Mesenchymal stem cell (in vitro differentiated cells and primary cell): Measurements from ENCODE around the gene TMEM168.

ENCODE experiments used
- DNase-seq: peaks from one replicate; pipeline ENCODE4 v3.0.0-alpha.2; 2013
- H2AFZ ChIP-seq: one replicate; pipeline ENCODE4 v1.6.1; 2013; ENCODE audit warnings: low read depth, mild to moderate bottlenecking, control low read depth, inconsistent platforms, low read length, moderate library complexity
- H2AK5ac ChIP-seq: 2 replicates; pipeline ENCODE4 v1.6.1; 2013; ENCODE audit warnings: low read length, moderate library complexity, mild to moderate bottlenecking, inconsistent platforms; ENCODE audit not compliant: severe bottlenecking
- H2BK120ac ChIP-seq: one replicate; pipeline ENCODE4 v1.6.1; 2013; ENCODE audit warnings: low read depth, mild to moderate bottlenecking, inconsistent platforms, low read length, moderate library complexity
- H2BK12ac ChIP-seq, 2 experiments: one replicate each; pipeline ENCODE4 v1.6.1; 2013; ENCODE audit warnings: inconsistent platforms in 2 of 2, low read length in 2 of 2, mild to moderate bottlenecking in 2 of 2, moderate library complexity in 2 of 2, control low read depth in 1 of 2
- H2BK15ac ChIP-seq: one replicate; pipeline ENCODE4 v1.6.1; 2013; ENCODE audit warnings: mild to moderate bottlenecking, low read depth, inconsistent platforms; ENCODE audit not compliant: poor library complexity, severe bottlenecking
- H2BK5ac ChIP-seq: 2 replicates; pipeline ENCODE4 v1.6.1; 2013; ENCODE audit warnings: low read depth, mild to moderate bottlenecking, low read length, control low read depth, inconsistent platforms; ENCODE audit not compliant: poor library complexity, severe bottlenecking
- H3K14ac ChIP-seq, 2 experiments: one replicate each; pipeline ENCODE4 v1.6.1; 2013; ENCODE audit warnings: inconsistent platforms in 2 of 2, low read length in 2 of 2, control low read depth in 1 of 2, mild to moderate bottlenecking in 1 of 2, moderate library complexity in 1 of 2
- H3K18ac ChIP-seq, 2 experiments: one replicate each; pipeline ENCODE4 v1.6.1; 2013; ENCODE audit warnings: inconsistent platforms in 2 of 2, low read length in 2 of 2, control low read depth in 1 of 2, low read depth in 1 of 2, mild to moderate bottlenecking in 1 of 2
- H3K23ac ChIP-seq, 2 experiments: one replicate each; pipeline ENCODE4 v1.6.1; 2013; ENCODE audit warnings: inconsistent platforms in 2 of 2, low read length in 2 of 2, mild to moderate bottlenecking in 2 of 2, moderate library complexity in 2 of 2, control low read depth in 1 of 2
- H3K27ac ChIP-seq: 2 replicates; pipeline ENCODE4 v1.5.1; 2013; ENCODE audit warnings: mild to moderate bottlenecking, moderate library complexity, low read length, control low read depth, inconsistent platforms; ENCODE audit not compliant: poor library complexity, severe bottlenecking
- H3K27me3 ChIP-seq, 2 experiments: 2 replicates each; pipeline versions ENCODE4 v1.6.1 to v1.7.0; 2013; ENCODE audit warnings: low read length in 2 of 2, mild to moderate bottlenecking in 2 of 2, moderate library complexity in 2 of 2, control low read depth in 1 of 2, inconsistent platforms in 1 of 2; ENCODE audit not compliant: control insufficient read depth in 1 of 2, insufficient read depth in 1 of 2
- H3K36me3 ChIP-seq, 2 experiments: 2 replicates each; pipeline versions ENCODE4 v1.6.1 to v1.7.0; 2013; ENCODE audit warnings: low read length in 2 of 2, control low read depth in 1 of 2, inconsistent platforms in 1 of 2, low read depth in 1 of 2, mild to moderate bottlenecking in 1 of 2; ENCODE audit not compliant: insufficient read depth in 2 of 2, control insufficient read depth in 1 of 2
- H3K4ac ChIP-seq, 2 experiments: one replicate each; pipeline ENCODE4 v1.6.1; 2013; ENCODE audit warnings: inconsistent platforms in 2 of 2, low read length in 2 of 2, mild to moderate bottlenecking in 2 of 2, moderate library complexity in 2 of 2, control low read depth in 1 of 2, low read depth in 1 of 2
- H3K4me1 ChIP-seq: 2 replicates; pipeline ENCODE4 v1.6.1; 2013; ENCODE audit warnings: low read depth, low read length, control low read depth; ENCODE audit not compliant: control insufficient read depth, insufficient read depth
- H3K4me2 ChIP-seq: 2 replicates; pipeline ENCODE4 v1.6.1; 2013; ENCODE audit warnings: low read length, mild to moderate bottlenecking, inconsistent platforms; ENCODE audit not compliant: poor library complexity, severe bottlenecking
- H3K4me3 ChIP-seq, 2 experiments: 2 replicates each; pipeline versions ENCODE4 v1.5.1 to v1.7.0; 2013; ENCODE audit warnings: low read length in 2 of 2, mild to moderate bottlenecking in 2 of 2, control low read depth in 1 of 2, low read depth in 1 of 2; ENCODE audit not compliant: insufficient read depth in 1 of 2
- H3K79me1 ChIP-seq: replicated peaks from 2 replicates; pipeline ENCODE4 v1.6.1; 2013; ENCODE audit warnings: mild to moderate bottlenecking, control low read depth, low read length, inconsistent platforms; ENCODE audit not compliant: poor library complexity, severe bottlenecking
- H3K9ac ChIP-seq: 2 replicates; pipeline ENCODE4 v1.7.0; 2013; ENCODE audit warnings: mild to moderate bottlenecking, low read length, moderate library complexity
- H3K9me3 ChIP-seq: 2 replicates; pipeline ENCODE4 v1.7.0; 2013; ENCODE audit warnings: mild to moderate bottlenecking, low read length; ENCODE audit not compliant: control insufficient read depth
- H4K8ac ChIP-seq: one replicate; pipeline ENCODE4 v1.6.1; 2013; ENCODE audit warnings: inconsistent platforms, mild to moderate bottlenecking, low read length, moderate library complexity
- H4K91ac ChIP-seq: one replicate; pipeline ENCODE4 v1.6.1; 2013; ENCODE audit warnings: mild to moderate bottlenecking, low read length, inconsistent platforms
- WGBS: methylation state at CpG from one replicate; pipeline ENCODE4 v1.1.7; 2013; ENCODE audit warnings: mixed read lengths; 5-methylcytosine and 5-hydroxymethylcytosine counted together

Gene TMEM168

DNA sequence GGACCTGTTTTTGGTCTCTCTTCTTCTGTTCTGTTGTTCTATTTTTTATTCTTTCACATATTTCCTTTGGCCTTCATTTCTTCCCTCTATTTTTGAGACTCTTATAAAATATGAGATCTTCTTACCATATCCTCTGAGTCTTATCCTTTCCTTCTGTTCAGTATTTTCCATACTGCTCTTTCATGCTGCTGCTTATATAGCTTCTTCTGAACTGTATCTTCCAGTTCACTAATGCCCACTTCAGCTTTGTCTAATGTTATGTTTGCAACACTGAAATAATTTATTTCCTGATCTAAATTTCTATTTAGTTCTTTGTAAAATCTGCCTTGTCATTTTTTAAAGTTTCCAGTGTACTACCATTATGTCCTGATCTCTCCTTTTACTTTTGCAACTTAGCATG is 12.8 kb downstream of the TMEM168 start:
- Histone ChIP-seq H3K4me1 (no peaks in the 10 kb centered on the region), H3K79me1 (peaks cover 6% of the 10 kb centered on the region), H3K14ac (no peak overlapping the region), H3K27me3 (no peaks in the 10 kb centered on the region), H2AFZ (no peak overlapping the region), H3K4me2 (no peak overlapping the region), H3K27ac (no peak overlapping the region), H2BK12ac (no peak overlapping the region), H3K9me3 (no peaks in the 10 kb centered on the region), H4K91ac (no peak overlapping the region), H2BK120ac (no peak overlapping the region), H3K4me3 (no peak overlapping the region), H2AK5ac (no peak overlapping the region), H4K8ac (no peak overlapping the region), H3K18ac (no peak overlapping the region), H3K9ac (no peak overlapping the region), H3K36me3 (peaks cover 3 to 10% of the 10 kb centered on the region in 2 experiments), H3K4ac (no peak overlapping the region), H3K23ac (no peak overlapping the region), H2BK5ac (no peak overlapping the region), H2BK15ac (no peak overlapping the region)
- no peak for DNase-seq

GRCh38 chr7:112771166-112771565 is 19.0 kb downstream of the TMEM168 start:
- H2BK12ac ChIP-seq, result no peak overlapping the region
- H3K79me1 ChIP-seq, result no peaks in the 10 kb centered on the region
- H2BK120ac ChIP-seq, result no peak overlapping the region
- H2AFZ ChIP-seq, result no peak overlapping the region
- H3K36me3 ChIP-seq, result peaks cover 0 to 15% of the 10 kb centered on the region in 2 experiments
- H3K9ac ChIP-seq, result no peak overlapping the region
- no peaks in the 10 kb centered on the region for H3K27me3 ChIP-seq
- no peak for DNase-seq
- no peaks in the 10 kb centered on the region for H3K4me1 ChIP-seq
- H3K23ac ChIP-seq, result no peak overlapping the region
- H4K91ac ChIP-seq, result no peak overlapping the region
- no peak overlapping the region for H3K18ac ChIP-seq
- no peak overlapping the region for H3K4me2 ChIP-seq
- H3K27ac ChIP-seq, result no peak overlapping the region
- H3K4ac ChIP-seq, result no peak overlapping the region
- no peaks in the 10 kb centered on the region for H3K9me3 ChIP-seq
- WGBS, result no CpG with 5 or more reads among the region's 1 CpG
- no peak overlapping the region for H4K8ac ChIP-seq
- no peak overlapping the region for H2AK5ac ChIP-seq
- no peak overlapping the region for H2BK5ac ChIP-seq
- H3K4me3 ChIP-seq, result no peak overlapping the region
- no peak overlapping the region for H2BK15ac ChIP-seq
- no peak overlapping the region for H3K14ac ChIP-seq

GRCh38 chr7:112770051-112770450 is 20.1 kb downstream of the TMEM168 start:
- no peak overlapping the region for H2BK5ac ChIP-seq
- H2BK12ac ChIP-seq, result no peak overlapping the region
- H3K18ac ChIP-seq, result no peak overlapping the region
- DNase-seq, result no peak
- H3K9ac ChIP-seq, result no peak overlapping the region
- peaks cover 0 to 15% of the 10 kb centered on the region in 2 experiments for H3K36me3 ChIP-seq
- no peak overlapping the region for H4K8ac ChIP-seq
- H3K4me1 ChIP-seq, result no peaks in the 10 kb centered on the region
- H3K27ac ChIP-seq, result no peak overlapping the region
- WGBS, result 100% methylated on average over 3 of the region's 4 CpGs
- no peak overlapping the region for H4K91ac ChIP-seq
- no peaks in the 10 kb centered on the region for H3K9me3 ChIP-seq
- H2BK15ac ChIP-seq, result no peak overlapping the region
- no peak overlapping the region for H3K23ac ChIP-seq
- H3K4me2 ChIP-seq, result no peak overlapping the region
- no peaks in the 10 kb centered on the region for H3K79me1 ChIP-seq
- no peak overlapping the region for H2AK5ac ChIP-seq
- no peak overlapping the region for H3K14ac ChIP-seq
- H3K27me3 ChIP-seq, result no peaks in the 10 kb centered on the region
- no peak overlapping the region for H2AFZ ChIP-seq
- H3K4me3 ChIP-seq, result no peak overlapping the region
- H2BK120ac ChIP-seq, result no peak overlapping the region
- H3K4ac ChIP-seq, result no peak overlapping the region

DNA sequence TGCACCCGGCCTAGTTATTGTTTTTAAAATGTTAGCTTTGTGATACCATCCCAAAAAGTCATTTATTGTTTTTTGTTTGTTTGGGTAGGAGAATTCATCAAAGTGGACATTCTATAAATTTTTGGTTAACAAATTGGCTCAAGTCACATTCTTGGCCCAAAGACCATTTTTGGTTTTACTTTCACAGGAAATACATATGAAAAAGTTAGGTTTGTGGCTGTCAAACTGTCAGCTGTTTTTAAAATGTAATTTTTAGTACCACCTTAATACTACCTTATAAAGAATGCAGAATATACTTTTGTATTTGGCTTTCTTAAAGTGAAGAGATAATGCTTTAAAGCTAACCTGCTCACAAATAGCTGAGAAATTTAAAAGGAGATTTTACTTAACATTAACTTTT is 25.1 kb downstream of the TMEM168 start:
- Histone ChIP-seq H4K91ac (no peak overlapping the region), H3K9me3 (no peaks in the 10 kb centered on the region), H3K27ac (no peak overlapping the region), H2BK120ac (no peak overlapping the region), H4K8ac (no peak overlapping the region), H3K4me3 (no peak overlapping the region), H3K23ac (no peak overlapping the region), H3K18ac (no peak overlapping the region), H3K4ac (no peak overlapping the region), H3K9ac (no peak overlapping the region), H2AFZ (no peak overlapping the region), H2AK5ac (no peak overlapping the region), H3K27me3 (no peaks in the 10 kb centered on the region), H3K79me1 (no peaks in the 10 kb centered on the region), H3K36me3 (peaks cover 0 to 12% of the 10 kb centered on the region in 2 experiments), H3K4me2 (no peak overlapping the region), H2BK12ac (no peak overlapping the region), H2BK15ac (no peak overlapping the region), H2BK5ac (no peak overlapping the region), H3K4me1 (no peaks in the 10 kb centered on the region), H3K14ac (no peak overlapping the region)
- 89% methylated on average over 1 of the region's 1 CpG for WGBS
- no peak for DNase-seq
